H9 (cell line): Measurements from ENCODE around the gene POMGNT2. TPM values are rescaled to one million over a fixed set of nuclear protein-coding genes. Genes with fewer than 3 reads are reported as not detected.
A peak's percentile ranks its signal among the peaks of the same experiment; 100 is the strongest.

ENCODE experiments used
- DNase-seq: peaks from one replicate; pipeline ENCODE4 v3.0.0-alpha.2; 2017
- H2AFZ ChIP-seq: one replicate; pipeline ENCODE4 v1.6.1; 2013; ENCODE audit warnings: mild to moderate bottlenecking, low read length, control low read depth, moderate library complexity
- H2AK5ac ChIP-seq: 2 replicates; pipeline ENCODE4 v1.6.1; 2013; ENCODE audit warnings: low read length, control low read depth, mixed read lengths; ENCODE audit not compliant: insufficient read length
- H2BK120ac ChIP-seq: one replicate; pipeline ENCODE4 v1.6.1; 2013; ENCODE audit warnings: low read depth, mild to moderate bottlenecking, low read length, control low read depth, inconsistent platforms; ENCODE audit not compliant: poor library complexity, severe bottlenecking
- H2BK12ac ChIP-seq: 2 replicates; pipeline ENCODE4 v1.6.1; 2013; ENCODE audit warnings: low read length, control low read depth, mixed read lengths, low read depth; ENCODE audit not compliant: insufficient read length
- H2BK15ac ChIP-seq: 2 replicates; pipeline ENCODE4 v1.6.1; 2013; ENCODE audit warnings: low read depth, low read length, control low read depth
- H2BK20ac ChIP-seq: one replicate; pipeline ENCODE4 v1.6.1; 2013; ENCODE audit warnings: low read depth, mild to moderate bottlenecking, low read length, control low read depth, inconsistent platforms; ENCODE audit not compliant: poor library complexity, severe bottlenecking
- H2BK5ac ChIP-seq: 2 replicates; pipeline ENCODE4 v1.6.1; 2013; ENCODE audit warnings: low read length, control low read depth, mixed read lengths; ENCODE audit not compliant: insufficient read length
- H3K14ac ChIP-seq: 2 replicates; pipeline ENCODE4 v1.6.1; 2013; ENCODE audit warnings: low read length, control low read depth; ENCODE audit not compliant: insufficient read depth
- H3K18ac ChIP-seq: 2 replicates; pipeline ENCODE4 v1.6.1; 2013; ENCODE audit warnings: low read depth, mild to moderate bottlenecking, mixed read lengths, low read length, control low read depth; ENCODE audit not compliant: insufficient read length
- H3K23ac ChIP-seq: 2 replicates; pipeline ENCODE4 v1.6.1; 2013; ENCODE audit warnings: low read length, control low read depth, mixed read lengths, low read depth; ENCODE audit not compliant: insufficient read length
- H3K23me2 ChIP-seq: 2 replicates; pipeline ENCODE4 v1.6.1; 2013; ENCODE audit warnings: low read depth, mild to moderate bottlenecking, mixed read lengths, low read length, control low read depth; ENCODE audit not compliant: insufficient read length, poor library complexity, severe bottlenecking
- H3K27ac ChIP-seq: 2 replicates; pipeline ENCODE4 v1.5.1; 2013; ENCODE audit warnings: low read length, control low read depth, mixed read lengths, low read depth; ENCODE audit not compliant: insufficient read length
- H3K27me3 ChIP-seq: 2 replicates; pipeline ENCODE4 v1.6.1; 2013; ENCODE audit warnings: low read length, control low read depth, inconsistent platforms; ENCODE audit not compliant: insufficient read depth
- H3K4ac ChIP-seq: 2 replicates; pipeline ENCODE4 v1.6.1; 2013; ENCODE audit warnings: low read depth, mild to moderate bottlenecking, control low read depth, inconsistent platforms, low read length, moderate library complexity
- H3K4me1 ChIP-seq: 2 replicates; pipeline ENCODE4 v1.6.1; 2013; ENCODE audit warnings: low read length, control low read depth, inconsistent platforms; ENCODE audit not compliant: insufficient read depth
- H3K4me2 ChIP-seq: 2 replicates; pipeline ENCODE4 v1.6.1; 2013; ENCODE audit warnings: low read length, control low read depth, mixed read lengths; ENCODE audit not compliant: insufficient read length, insufficient read depth
- H3K56ac ChIP-seq: 2 replicates; pipeline ENCODE4 v1.6.1; 2013; ENCODE audit warnings: low read depth, mild to moderate bottlenecking, mixed read lengths, low read length, control low read depth; ENCODE audit not compliant: insufficient read length
- H3K79me1 ChIP-seq: 2 replicates; pipeline ENCODE4 v1.6.1; 2013; ENCODE audit warnings: low read depth, mild to moderate bottlenecking, moderate library complexity, low read length, control low read depth, inconsistent platforms; ENCODE audit not compliant: insufficient read depth, poor library complexity, severe bottlenecking
- H3K79me2 ChIP-seq: 2 replicates; pipeline ENCODE4 v1.6.1; 2013; ENCODE audit warnings: low read length, control low read depth, inconsistent platforms; ENCODE audit not compliant: insufficient read depth
- H3K9ac ChIP-seq: 2 replicates; pipeline ENCODE4 v1.6.1; 2013; ENCODE audit warnings: low read length, control low read depth, mixed read lengths; ENCODE audit not compliant: insufficient read length; ENCODE audit errors: extremely low read depth
- H3K9me3 ChIP-seq: one replicate; pipeline ENCODE4 v1.6.1; 2013; ENCODE audit warnings: low read depth, low read length, inconsistent platforms; ENCODE audit not compliant: control insufficient read depth
- H3T11ph ChIP-seq: one replicate; pipeline ENCODE4 v1.6.1; 2013; ENCODE audit warnings: mild to moderate bottlenecking, low read length, control low read depth, inconsistent platforms
- H4K20me1 ChIP-seq: one replicate; pipeline ENCODE4 v1.6.1; 2013; ENCODE audit not compliant: control insufficient read depth, insufficient read length, insufficient read depth
- H4K5ac ChIP-seq: 2 replicates; pipeline ENCODE4 v1.6.1; 2013; ENCODE audit warnings: low read depth, mild to moderate bottlenecking, mixed read lengths, low read length, control low read depth; ENCODE audit not compliant: insufficient read length
- H4K8ac ChIP-seq: replicated peaks from 2 replicates; pipeline ENCODE4 v1.6.1; 2013; ENCODE audit warnings: low read length, control low read depth, mixed read lengths, low read depth; ENCODE audit not compliant: insufficient read length
- H4K91ac ChIP-seq: 2 replicates; pipeline ENCODE4 v1.6.1; 2013; ENCODE audit warnings: low read depth, mild to moderate bottlenecking, moderate library complexity, mixed read lengths, low read length, control low read depth; ENCODE audit not compliant: insufficient read length
- H3K27ac Mint-ChIP-seq, 3 experiments: 2 replicates in 2 of 3; 3 replicates in 1 of 3; pipeline ENCODE4 v1.8.0; 2020 to 2021; ENCODE audit warnings: mixed read lengths in 3 of 3, mild to moderate bottlenecking in 1 of 3, moderate library complexity in 1 of 3
- H3K27me3 Mint-ChIP-seq: 2 replicates; pipeline ENCODE4 v1.8.0; 2021; ENCODE audit warnings: low read depth, mild to moderate bottlenecking, moderate library complexity, mixed read lengths
- H3K36me3 Mint-ChIP-seq, 3 experiments: 2 replicates in 2 of 3; 3 replicates in 1 of 3; pipeline ENCODE4 v1.8.0; 2020 to 2021; ENCODE audit warnings: low read depth in 3 of 3, mixed read lengths in 3 of 3; ENCODE audit not compliant: insufficient read depth in 1 of 3
- H3K4me1 Mint-ChIP-seq, 2 experiments: 2 replicates each; pipeline ENCODE4 v1.8.0; 2020; ENCODE audit warnings: mixed read lengths in 2 of 2
- H3K4me3 Mint-ChIP-seq, 2 experiments: 2 replicates in 1 of 2; 3 replicates in 1 of 2; pipeline ENCODE4 v1.8.0; 2020 to 2021; ENCODE audit warnings: mild to moderate bottlenecking in 2 of 2, mixed read lengths in 2 of 2, moderate library complexity in 1 of 2
- H3K9me3 Mint-ChIP-seq, 2 experiments: 2 replicates in 1 of 2; 3 replicates in 1 of 2; pipeline ENCODE4 v1.8.0; 2020; ENCODE audit warnings: mild to moderate bottlenecking in 2 of 2, mixed read lengths in 2 of 2, moderate library complexity in 1 of 2
- CTCF ChIP-seq: fragments of 200-600 bp; sonication (generic); conservative IDR thresholded peaks from 3 replicates; pipeline ENCODE4 v1.8.0; 2021; ENCODE audit warnings: antibody characterized with exemption, mild to moderate bottlenecking
- WGBS: extraction: QIAGEN DNeasy Blood & Tissue Kit; methylation state at CpG from one replicate; pipeline ENCODE4 v1.1.7; 2013; ENCODE audit warnings: missing lambda C conversion rate, low lambda C conversion rate, mixed read lengths; ENCODE audit not compliant: insufficient read length; ENCODE audit errors: extremely low coverage; 5-methylcytosine and 5-hydroxymethylcytosine counted together
- total RNA-seq: library from RNA; stranded (reverse); gene quantifications from 2 replicates; pipeline ENCODE4 v1.2.1, GENCODE V29; 2021

POMGNT2 gene
- total RNA-seq, 1 experiment from 2014 or later = 14.0 TPM

GRCh38 chr3:43142472-43142871, 36.6 kb upstream of the POMGNT2 start:
- no peak for TF ChIP-seq CTCF
- Histone ChIP-seq H3K56ac (no peak overlapping the region), H4K91ac (no peak overlapping the region), H3K23me2 (no peaks in the 10 kb centered on the region), H2BK20ac (no peak overlapping the region), H3K27ac (no peak overlapping the region), H3K14ac (no peak overlapping the region), H4K8ac (no peak overlapping the region), H2BK15ac (no peak overlapping the region), H3K27me3 (no peaks in the 10 kb centered on the region), H2BK12ac (no peak overlapping the region), H3K79me2 (no peaks in the 10 kb centered on the region), H4K5ac (no peak overlapping the region), H2BK5ac (no peak overlapping the region), H3K4ac (no peak overlapping the region), H3K4me2 (no peak overlapping the region), H2AFZ (no peak overlapping the region), H4K20me1 (no peaks in the 10 kb centered on the region), H3K9me3 (no peaks in the 10 kb centered on the region), H3K9ac (no peak overlapping the region), H2AK5ac (no peak overlapping the region), H3K79me1 (no peaks in the 10 kb centered on the region), H3K4me1 (peaks cover 4% of the 10 kb centered on the region; the same call in 1 of the 2 replicates), H3T11ph (no peak overlapping the region), H3K23ac (no peak overlapping the region), H3K18ac (no peak overlapping the region), H2BK120ac (no peak overlapping the region)
- DNase-seq = no peak
- WGBS = no CpG with 5 or more reads among the region's 3 CpGs
- no peaks in the 10 kb centered on the region; a peak in 1 of 7 replicates for H3K36me3 Mint-ChIP-seq
- peak overlapping the region in 2 of 3 experiments; percentile 1; a peak in 2 of 7 replicates for H3K27ac Mint-ChIP-seq
- H3K4me3 Mint-ChIP-seq = no peak overlapping the region
- peaks cover 28 to 29% of the 10 kb centered on the region in 2 experiments for H3K4me1 Mint-ChIP-seq
- no peaks in the 10 kb centered on the region for H3K9me3 Mint-ChIP-seq
- H3K27me3 Mint-ChIP-seq = no peaks in the 10 kb centered on the region; the same call in 1 of the 2 replicates
